Measurements from ENCODE around the gene CYP2J2.
"Not testable (repeated sequence)": the region's sequence is repeated elsewhere in the genome, so short reads cannot be mapped to it uniquely, and the experiment has no call there.

The CYP2J2 gene

GRCh38 chr1:59924653-59925052, 1.9 kb downstream of the CYP2J2 start:
- ATAC-seq, result no peak
- TF ChIP-seq PPARA (CRISPR knock-in tag; IDR thresholded peaks at IDR 0.05; ENCODE audit: borderline replicate concordance) (no peak), CREB5 (CRISPR knock-in tag; IDR thresholded peaks at IDR 0.05; ENCODE audit: low read depth) (no peak), TOX (CRISPR knock-in tag; IDR thresholded peaks at IDR 0.05; ENCODE audit: borderline replicate concordance) (no peak), SNAI2 (CRISPR knock-in tag; IDR thresholded peaks at IDR 0.05) (no peak), CSRNP3 (CRISPR knock-in tag; IDR thresholded peaks at IDR 0.05) (no peak), ZFP3 (CRISPR knock-in tag; IDR thresholded peaks at IDR 0.05) (no peak), OSR1 (CRISPR knock-in tag; IDR thresholded peaks at IDR 0.05) (no peak), CSDC2 (CRISPR knock-in tag; IDR thresholded peaks at IDR 0.05) (no peak), ARNTL (CRISPR knock-in tag; IDR thresholded peaks at IDR 0.05; ENCODE audit: borderline replicate concordance, low read depth) (no peak), TSHZ2 (CRISPR knock-in tag; IDR thresholded peaks at IDR 0.05) (no peak), ZFP30 (CRISPR knock-in tag; IDR thresholded peaks at IDR 0.05) (no peak), ZNF8 (CRISPR knock-in tag; IDR thresholded peaks at IDR 0.05) (no peak), BACH2 (CRISPR knock-in tag; IDR thresholded peaks at IDR 0.05; ENCODE audit: borderline replicate concordance) (no peak), ZC3H10 (CRISPR knock-in tag; IDR thresholded peaks at IDR 0.05) (no peak), TCF4 (CRISPR knock-in tag; IDR thresholded peaks at IDR 0.05; ENCODE audit: borderline replicate concordance) (no peak)

GRCh38 chr1:59921258-59921899, 5.2 kb downstream of the CYP2J2 start:
- not testable (repeated sequence) for ATAC-seq

GRCh38 chr1:59919746-59920145, 6.8 kb downstream of the CYP2J2 start:
- no peak for TF ChIP-seq ZFP3 (CRISPR knock-in tag; IDR thresholded peaks at IDR 0.05)
- TF ChIP-seq ISL1 (CRISPR knock-in tag; IDR thresholded peaks at IDR 0.05), result no peak
- ATAC-seq, result no peak

GRCh38 chr1:59917785-59918180, 8.8 kb downstream of the CYP2J2 start:
- ATAC-seq, result no peak

More at GRCh38 chr1:59917785-59918180, 8.8 kb downstream of the CYP2J2 start:
- TF ChIP-seq ESRRG (CRISPR knock-in tag; IDR thresholded peaks at IDR 0.05) (no peak), TOX (CRISPR knock-in tag; IDR thresholded peaks at IDR 0.05; ENCODE audit: borderline replicate concordance) (no peak), PATZ1 (CRISPR knock-in tag; IDR thresholded peaks at IDR 0.05; ENCODE audit: borderline replicate concordance) (no peak), SNAI2 (CRISPR knock-in tag; IDR thresholded peaks at IDR 0.05) (no peak), TSHZ2 (CRISPR knock-in tag; IDR thresholded peaks at IDR 0.05) (no peak), ZNF565 (CRISPR knock-in tag; conservative IDR thresholded peaks at IDR 0.05; ENCODE audit: low read depth) (no peak), ZNF8 (CRISPR knock-in tag; IDR thresholded peaks at IDR 0.05) (no peak), PPARA (CRISPR knock-in tag; IDR thresholded peaks at IDR 0.05; ENCODE audit: borderline replicate concordance) (no peak), RARB (CRISPR knock-in tag; IDR thresholded peaks at IDR 0.05) (no peak), ZFP3 (CRISPR knock-in tag; IDR thresholded peaks at IDR 0.05) (no peak), POU6F1 (CRISPR knock-in tag; IDR thresholded peaks at IDR 0.05; ENCODE audit: borderline replicate concordance, low read depth) (no peak), ZC3H10 (CRISPR knock-in tag; IDR thresholded peaks at IDR 0.05) (no peak), GLIS3 (CRISPR knock-in tag; IDR thresholded peaks at IDR 0.05) (no peak), OSR1 (CRISPR knock-in tag; IDR thresholded peaks at IDR 0.05) (no peak)

Measured in SK-N-SH treated with all-trans-retinoic acid at 6 μM for 48 hours (cell line).